ENCODE data around the gene SERAC1.

Gene SERAC1

GRCh38 chr6:158118886-158119285, 49.2 kb downstream of the SERAC1 start:
- no peak for DNase-seq

DNA sequence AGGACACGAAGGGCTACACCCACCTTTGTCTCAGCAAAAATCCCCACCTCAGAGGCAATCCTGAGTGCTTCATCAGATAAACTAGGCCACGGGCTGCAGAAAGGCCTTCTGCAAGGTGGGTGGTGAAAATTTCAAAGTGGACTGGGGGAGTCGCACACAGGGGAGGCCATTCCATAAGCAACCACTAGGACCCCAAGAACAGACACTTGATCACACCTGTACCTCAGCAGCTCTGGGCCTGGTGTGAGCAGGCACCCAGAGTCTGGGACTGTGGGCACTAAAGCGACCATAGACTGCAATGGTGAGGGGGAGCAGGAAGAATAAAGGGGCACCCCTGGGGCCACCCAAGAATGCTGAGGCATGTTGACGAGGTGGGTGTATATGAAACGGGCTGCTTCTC, 52.6 kb downstream of the SERAC1 start:
- DNase-seq: no peak

- DNase-seq: no peak
These were observed 53.0 kb downstream of the SERAC1 start for GRCh38 chr6:158115102-158115501.

- DNase-seq: no peak
These were observed 54.3 kb downstream of the SERAC1 start for GRCh38 chr6:158113802-158114201.

GRCh38 chr6:158111987-158112386, 56.1 kb downstream of the SERAC1 start:
- no peak for DNase-seq

- DNase-seq: no peak
These were observed 57.1 kb downstream of the SERAC1 start for GRCh38 chr6:158110986-158111385.

- no peak for DNase-seq
These were observed 58.3 kb downstream of the SERAC1 start for GRCh38 chr6:158109748-158110147.

- DNase-seq: no peak
These were observed 63.4 kb downstream of the SERAC1 start for GRCh38 chr6:158104696-158105095.

- DNase-seq: no peak
These were observed 64.8 kb downstream of the SERAC1 start for GRCh38 chr6:158103228-158103627.

DNA sequence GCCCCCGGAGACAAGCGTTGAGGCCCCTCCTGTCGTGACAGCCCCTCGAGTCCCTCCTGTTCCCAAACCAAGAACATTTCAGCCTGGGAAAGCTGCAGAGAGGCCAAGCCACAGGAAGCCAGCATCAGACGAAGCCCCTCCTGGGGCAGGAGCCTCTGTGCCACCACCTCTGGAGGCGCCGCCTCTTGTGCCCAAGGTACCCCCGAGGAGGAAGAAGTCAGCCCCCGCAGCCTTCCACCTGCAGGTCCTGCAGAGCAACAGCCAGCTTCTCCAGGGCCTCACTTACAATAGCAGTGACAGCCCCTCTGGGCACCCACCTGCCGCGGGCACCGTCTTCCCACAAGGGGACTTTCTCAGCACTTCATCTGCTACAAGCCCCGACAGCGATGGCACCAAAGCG, 72.4 kb downstream of the SERAC1 start:
- no peak for DNase-seq

DNA sequence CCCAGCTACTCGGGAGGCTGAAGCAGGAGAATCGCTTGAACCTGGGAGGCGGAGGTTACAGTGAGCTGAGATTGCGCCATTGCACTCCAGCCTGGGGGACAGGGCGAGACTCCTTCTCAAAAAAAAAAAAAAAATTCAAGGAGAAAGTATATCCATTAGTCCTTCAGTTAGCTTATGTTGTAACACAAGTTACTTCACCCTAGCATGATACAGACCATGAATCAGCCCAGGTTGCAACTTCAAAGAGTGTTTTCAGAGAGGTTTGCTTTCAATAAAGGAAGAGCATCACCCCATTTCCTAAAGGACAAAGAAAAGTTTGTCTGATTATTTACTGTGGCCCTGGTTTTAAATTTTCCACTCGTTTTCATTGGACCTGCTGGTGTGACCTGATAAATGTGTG, 73.0 kb downstream of the SERAC1 start:
- DNase-seq: no peak

DNA sequence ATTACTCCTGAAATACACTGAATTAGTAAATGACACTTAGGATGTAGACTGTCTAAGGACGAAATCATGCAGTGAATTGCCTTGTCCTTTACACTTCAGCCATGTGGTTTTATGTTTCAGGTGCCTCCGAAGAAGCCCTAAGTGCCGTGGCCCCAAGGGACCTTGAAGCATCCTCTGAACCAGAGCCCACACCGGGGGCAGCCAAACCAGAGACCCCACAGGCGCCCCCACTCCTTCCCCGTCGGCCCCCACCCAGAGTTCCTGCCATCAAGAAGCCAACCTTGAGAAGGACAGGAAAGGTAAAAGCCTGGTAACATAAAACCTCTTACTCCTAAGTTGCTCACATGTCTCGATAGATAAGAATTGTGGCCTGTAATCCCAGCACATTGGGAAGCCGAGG, 75.3 kb downstream of the SERAC1 start:
- DNase-seq: no peak

GRCh38 chr6:158087224-158087867, 80.7 kb downstream of the SERAC1 start:
- DNase-seq: no peak

DNA sequence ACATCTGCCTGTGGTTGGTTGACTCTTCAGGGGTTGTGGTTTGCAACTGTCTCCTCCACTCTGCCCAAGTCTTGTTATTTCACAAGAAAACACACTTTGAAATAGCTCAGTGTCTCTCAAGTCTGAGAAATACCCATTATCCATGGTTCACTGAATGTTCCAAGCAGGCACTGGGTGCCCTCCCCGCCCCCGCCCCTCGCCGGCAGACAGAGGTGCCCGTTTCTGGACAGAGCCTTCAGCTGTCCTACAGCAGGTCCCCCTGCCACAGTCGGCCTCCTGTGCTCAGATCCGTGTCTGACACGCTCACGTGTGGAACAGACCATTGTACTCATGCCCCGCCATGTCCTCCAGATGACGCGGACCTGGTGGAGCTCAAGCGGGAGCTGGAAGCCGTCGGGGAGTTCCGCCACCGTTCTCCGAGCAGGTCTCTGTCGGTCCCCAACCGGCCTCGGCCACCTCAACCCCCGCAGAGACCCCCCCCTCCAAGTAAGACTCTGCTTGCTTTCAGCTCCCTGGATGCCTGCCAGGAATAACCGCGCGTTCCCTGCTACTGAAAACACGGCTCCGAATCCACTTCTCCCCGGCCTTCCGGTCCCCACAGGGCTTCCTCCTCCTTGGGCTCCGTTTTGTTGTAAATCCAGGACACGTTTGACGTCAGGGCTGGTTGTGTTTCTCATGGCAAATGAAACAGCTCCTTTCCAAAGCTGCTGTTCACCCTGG, 81.4 kb downstream of the SERAC1 start:
- no peak for DNase-seq

GRCh38 chr6:158086054-158086503, 82.0 kb downstream of the SERAC1 start:
- no peak for DNase-seq

DNA sequence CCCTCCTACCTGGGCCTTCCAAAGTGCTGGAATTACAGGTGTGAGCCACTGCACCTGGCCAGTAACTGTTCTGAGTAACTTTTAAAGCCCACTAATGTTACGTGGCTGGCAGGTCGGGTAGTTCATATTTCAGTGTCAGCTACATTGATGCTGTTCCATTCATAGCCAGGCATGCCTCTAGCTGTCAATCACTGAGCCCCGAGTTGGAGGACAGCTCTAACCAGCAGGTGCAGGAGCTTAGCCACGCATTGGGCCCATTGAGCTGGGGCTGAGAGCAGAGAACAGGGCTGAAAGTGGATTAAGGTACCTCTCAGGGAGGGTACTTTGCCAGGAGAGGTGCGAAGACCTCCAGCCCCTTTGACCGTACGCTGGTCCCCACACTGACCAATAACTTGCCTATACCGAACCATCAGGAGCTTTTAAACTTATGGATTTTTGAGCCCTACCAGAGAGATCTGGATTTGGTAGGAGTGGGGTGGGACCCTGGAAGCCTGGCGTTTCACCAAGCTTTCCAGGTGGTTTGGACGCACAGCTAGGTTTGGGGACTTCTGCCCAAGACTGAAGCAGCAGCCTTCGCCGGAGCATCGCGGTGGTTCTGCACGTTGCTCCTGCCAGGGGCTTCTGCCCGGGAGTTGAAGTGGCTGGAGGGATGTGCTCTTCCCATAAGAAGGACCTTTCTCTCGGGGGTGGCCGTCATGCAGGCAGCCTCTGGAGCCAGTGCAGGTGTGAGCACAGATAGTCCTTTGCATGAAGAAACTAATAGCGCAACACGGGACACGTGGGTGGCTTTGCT, 82.6 kb downstream of the SERAC1 start:
- no peak for DNase-seq

DNA sequence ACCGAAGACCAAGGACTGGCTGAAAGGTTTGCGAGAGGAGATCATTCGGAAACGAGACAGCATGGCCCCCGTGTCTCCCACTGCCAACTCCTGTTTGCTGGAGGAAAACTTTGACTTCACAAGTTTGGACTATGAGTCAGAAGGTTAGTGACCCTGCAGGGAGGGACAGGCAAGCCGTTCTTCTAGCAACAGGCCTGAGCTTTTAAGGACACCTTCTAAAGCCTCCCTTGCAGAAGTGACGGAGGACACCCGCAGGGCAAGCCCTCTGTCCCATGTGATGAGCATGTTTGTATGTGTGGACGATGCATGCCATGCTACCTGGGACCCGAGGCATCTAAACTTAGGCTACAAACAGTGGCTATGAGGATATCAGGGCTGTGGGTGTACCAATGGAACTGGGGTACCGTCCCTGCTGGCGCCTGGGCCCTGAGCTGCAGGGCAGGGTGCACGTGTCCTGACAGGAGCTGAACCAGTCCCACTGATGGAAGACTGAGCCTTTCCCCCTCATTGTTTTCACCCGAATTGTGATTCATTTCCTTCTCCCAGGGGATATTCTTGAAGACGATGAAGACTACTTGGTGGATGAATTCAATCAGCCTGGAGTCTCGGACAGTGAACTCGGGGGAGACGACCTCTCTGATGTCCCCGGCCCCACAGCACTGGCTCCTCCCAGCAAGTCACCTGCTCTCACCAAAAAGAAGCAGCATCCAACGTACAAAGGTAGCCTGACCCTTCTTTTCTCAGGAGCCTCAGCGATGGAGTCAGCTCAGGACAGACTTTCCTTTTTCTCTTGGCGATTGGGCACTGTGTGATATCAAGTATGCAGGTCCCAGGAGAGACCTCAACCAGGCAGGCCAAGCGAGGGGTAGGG, 84.4 kb downstream of the SERAC1 start:
- no peak for DNase-seq

DNA sequence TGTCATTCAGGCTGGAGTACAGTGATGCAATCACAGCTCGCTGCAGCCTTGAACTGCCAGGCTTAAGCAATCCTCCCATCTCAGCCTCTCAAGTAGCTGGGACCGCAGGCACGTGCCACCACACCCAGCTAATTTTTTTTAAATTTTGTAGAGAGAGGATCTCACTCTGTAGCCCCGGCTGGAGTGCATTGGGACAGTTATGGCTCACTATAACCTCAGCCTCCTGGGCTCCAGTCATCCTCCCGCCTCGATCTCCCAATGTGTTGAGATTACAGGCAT, 86.5 kb downstream of the SERAC1 start:
- no peak for DNase-seq

DNA sequence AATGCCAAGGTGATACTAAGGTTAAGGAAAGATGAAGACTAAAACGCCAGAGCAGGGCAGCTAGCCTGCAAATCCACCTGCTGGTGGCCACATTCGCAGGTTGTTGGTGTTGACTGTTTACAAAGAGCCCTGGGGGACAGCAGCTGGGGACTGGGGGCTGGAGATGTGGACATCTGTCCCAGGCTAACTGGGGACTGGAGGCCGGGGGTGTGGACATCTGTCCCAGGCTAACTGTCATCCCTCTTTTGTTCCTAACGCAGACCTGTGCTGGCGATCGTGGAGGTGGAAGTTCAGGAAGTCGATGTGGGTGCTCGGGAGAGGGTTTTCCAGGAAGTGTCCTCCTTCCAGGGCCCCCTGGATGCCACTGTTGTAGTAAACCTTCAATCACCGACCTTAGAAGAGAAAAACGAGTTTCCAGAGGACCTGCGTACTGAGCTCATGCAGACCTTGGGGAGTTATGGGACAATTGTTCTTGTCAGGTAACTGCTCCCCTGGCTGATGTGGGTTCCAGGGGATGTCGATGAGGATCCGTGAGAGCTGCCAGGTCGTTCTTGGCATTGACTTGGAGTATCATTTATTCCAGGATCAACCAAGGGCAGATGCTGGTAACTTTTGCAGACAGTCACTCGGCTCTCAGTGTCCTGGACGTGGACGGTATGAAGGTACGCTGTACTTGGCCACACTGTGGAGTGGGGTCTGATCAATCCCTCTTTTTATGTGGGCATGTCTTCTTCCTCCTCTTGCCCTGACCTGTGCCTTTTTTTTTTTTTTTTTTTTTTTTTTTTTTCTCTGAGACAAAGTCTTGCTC, 87.0 kb downstream of the SERAC1 start:
- DNase-seq: no peak

DNA sequence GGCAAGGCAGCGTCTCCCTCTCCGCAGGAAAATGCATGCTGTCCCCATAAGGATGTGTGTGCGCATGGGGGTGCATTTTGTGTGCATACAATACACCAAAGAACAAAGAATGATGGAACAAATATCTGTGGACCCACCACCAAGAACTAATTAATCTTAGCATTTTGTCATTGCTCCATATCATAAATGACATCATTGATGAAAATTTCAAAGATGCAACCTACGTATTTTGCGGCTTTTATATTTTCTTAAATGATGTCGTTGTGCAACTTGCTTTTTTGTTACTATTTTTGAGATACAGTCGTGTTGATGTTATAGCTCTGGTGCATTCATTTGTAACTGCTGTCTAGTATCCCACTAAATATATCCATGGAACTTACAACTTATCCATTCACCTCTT, 89.7 kb downstream of the SERAC1 start:
- no peak for DNase-seq

DNA sequence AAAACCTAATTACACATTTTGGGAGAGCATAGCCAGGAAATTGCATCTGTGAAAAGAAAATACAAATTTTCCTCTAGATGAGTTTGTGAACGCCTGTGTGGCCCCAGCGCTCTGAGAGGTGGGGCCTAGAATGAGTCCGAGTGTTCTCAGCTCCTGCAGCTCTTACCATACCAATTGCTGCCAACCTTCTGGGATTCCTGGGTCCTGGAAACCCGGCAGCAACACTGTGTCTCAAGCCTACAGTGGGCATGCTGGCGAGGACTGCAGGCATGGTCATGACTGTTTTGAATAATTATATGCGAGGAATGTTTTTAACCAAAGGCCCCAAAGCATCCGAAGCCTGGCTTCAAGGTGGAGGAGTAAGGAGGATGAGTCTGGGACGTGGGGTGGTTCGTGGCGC, 90.4 kb downstream of the SERAC1 start:
- no peak for DNase-seq

DNA sequence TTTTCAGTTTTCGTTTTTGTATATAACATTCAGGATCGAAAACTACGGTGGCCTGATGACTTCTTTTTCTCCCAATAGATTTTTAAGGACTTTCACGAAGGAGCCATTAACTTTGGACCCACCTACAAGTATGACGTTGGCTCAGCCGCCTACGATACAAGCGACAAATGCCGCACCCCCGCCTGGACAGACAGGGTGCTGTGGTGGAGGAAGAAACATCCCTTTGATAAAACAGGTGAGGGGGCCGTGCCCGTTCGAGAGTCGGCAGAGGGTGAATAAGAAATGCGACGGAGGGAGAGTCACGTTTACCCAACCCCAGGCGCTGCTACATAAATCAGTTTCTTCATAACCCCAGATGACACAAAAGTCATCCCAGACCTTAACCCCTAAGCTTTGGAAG, 91.5 kb downstream of the SERAC1 start:
- DNase-seq: no peak

Measured in NCI-H526 treated with DMSO at 0.1 percent for 48 hours (cell line).